Breast epithelium (tissue), 4 donors: ENCODE measurements around the gene CFAP46. TPM values are rescaled to one million over a fixed set of nuclear protein-coding genes. Genes with fewer than 3 reads are reported as not detected.
"Not testable (repeated sequence)": the region's sequence is repeated elsewhere in the genome, so short reads cannot be mapped to it uniquely, and the experiment has no call there.

Experiments
- DNase-seq, 2 donors: peaks; one replicate each; pipeline ENCODE4 v3.0.0-alpha.2; 2019; ENCODE audit warnings: low spot score in 2 of 2
- H3K27ac ChIP-seq, 2 donors: fragments of 200-600 bp; sonication (generic) in 1 of 2; one replicate each; pipeline ENCODE4 v1.5.1; 2016 to 2019; ENCODE audit warnings: mild to moderate bottlenecking in 1 of 2
- H3K27me3 ChIP-seq, 2 donors: fragments of 200-600 bp; sonication (generic) in 1 of 2; one replicate each; pipeline versions ENCODE4 v1.5.1 to v1.6.0; 2017 to 2019; ENCODE audit warnings: control low read depth in 1 of 2, mild to moderate bottlenecking in 1 of 2
- H3K36me3 ChIP-seq: fragments of 200-600 bp; one replicate; pipeline ENCODE4 v1.5.1; 2019
- H3K4me1 ChIP-seq, 2 donors: fragments of 200-600 bp; sonication (generic); one replicate each; pipeline ENCODE4 v1.5.1; 2016 to 2019; ENCODE audit warnings: control low read depth in 1 of 2
- H3K4me3 ChIP-seq, 3 donors: fragments of 200-600 bp; sonication (generic); 1 replicate in 2 of 3; 2 replicates in 1 of 3; pipeline ENCODE4 v1.5.1; 2016 to 2019; ENCODE audit warnings: mild to moderate bottlenecking in 3 of 3, moderate library complexity in 2 of 3
- H3K9me3 ChIP-seq, 2 donors: fragments of 200-600 bp; sonication (generic) in 1 of 2; one replicate each; pipeline ENCODE4 v1.5.1; 2016 to 2019; ENCODE audit warnings: control low read depth in 1 of 2
- CTCF ChIP-seq, 3 donors: fragments of 450-650 bp; IDR thresholded peaks; one replicate each; pipeline ENCODE4 v1.5.1; 2016 to 2017; ENCODE audit warnings: antibody characterized with exemption in 3 of 3, mild to moderate bottlenecking in 3 of 3, moderate library complexity in 3 of 3
- POLR2A ChIP-seq: fragments of 450-650 bp; IDR thresholded peaks from one replicate; pipeline ENCODE4 v1.6.1; 2016; ENCODE audit warnings: antibody characterized with exemption, mild to moderate bottlenecking, moderate library complexity
- POLR2AphosphoS5 ChIP-seq, 3 donors: sonication (generic); formaldehyde crosslinking; IDR thresholded peaks; one replicate each; pipeline ENCODE4 v1.6.1; 2017; ENCODE audit warnings: antibody characterized with exemption in 3 of 3
- intact Hi-C: fragments of 100-400 bp; cut with DNase I; formaldehyde crosslinking; loops from one replicate; pipeline ENCODE4 v1.15.1; 2023; ENCODE audit warnings: low total_unique reads
- total RNA-seq, 3 donors: library from RNA; depleted of rRNA; stranded (reverse); fragments of >200 nt; gene quantifications; one replicate each; pipeline ENCODE4 v1.1.0, GENCODE V29; 2016

CFAP46 gene
- total RNA-seq, 3 donors from 2014 or later = 0.16 to 0.73 (median 0.66) TPM

DNA sequence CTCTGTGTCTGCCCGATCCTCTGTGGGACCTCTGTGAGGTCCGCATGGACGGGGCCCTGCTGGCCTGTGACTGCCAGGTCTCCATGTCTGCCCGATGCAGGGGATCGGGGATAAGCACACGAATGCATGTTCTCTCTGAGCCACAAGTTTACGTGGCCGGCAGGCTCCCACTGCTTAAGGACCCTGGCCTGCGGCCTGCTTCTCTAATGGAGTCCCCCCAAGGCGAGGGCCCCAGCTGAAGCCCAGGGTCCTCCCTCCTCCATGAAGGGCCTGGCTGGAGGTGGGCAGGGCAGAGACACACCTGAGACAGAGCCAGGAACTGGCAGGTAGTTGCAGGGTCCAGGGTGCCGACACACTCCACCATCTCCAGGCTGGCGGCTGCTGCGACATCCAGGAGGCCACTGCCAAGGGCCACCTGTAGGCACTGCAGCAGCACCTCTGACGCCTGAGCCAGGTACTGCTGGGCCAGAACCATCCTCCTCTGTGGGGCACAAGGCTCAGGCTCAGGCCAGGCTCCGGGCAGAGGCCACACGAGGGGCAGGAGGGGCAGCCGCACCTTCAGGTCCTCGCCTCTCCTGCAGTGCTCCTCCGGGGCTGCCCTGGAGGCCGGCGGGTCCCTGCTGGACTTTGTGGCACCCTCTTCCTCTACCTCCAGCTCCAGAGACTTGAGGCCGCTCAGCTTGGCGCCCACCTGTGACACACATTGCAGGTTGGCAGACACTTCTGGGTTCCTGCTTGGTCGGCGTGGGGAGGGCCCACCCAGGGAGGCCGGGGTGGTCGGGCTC is 95.5 kb downstream of the CFAP46 start:
- Histone ChIP-seq H3K4me1 (no peaks in the 10 kb centered on the region), H3K4me3 (no peak overlapping the region), H3K36me3 (no peaks in the 10 kb centered on the region), H3K9me3 (peaks cover 14 to 16% of the 10 kb centered on the region in 2 donors), H3K27me3 (peaks cover 0 to 59% of the 10 kb centered on the region in 2 donors), H3K27ac (no peak overlapping the region)
- DNase-seq = no peak
- intact Hi-C loops = no loop called here
- TF ChIP-seq POLR2A (no peak), POLR2AphosphoS5 (IDR thresholded peaks at IDR 0.05) (no peak), CTCF (IDR thresholded peaks at IDR 0.05) (no peak)

DNA sequence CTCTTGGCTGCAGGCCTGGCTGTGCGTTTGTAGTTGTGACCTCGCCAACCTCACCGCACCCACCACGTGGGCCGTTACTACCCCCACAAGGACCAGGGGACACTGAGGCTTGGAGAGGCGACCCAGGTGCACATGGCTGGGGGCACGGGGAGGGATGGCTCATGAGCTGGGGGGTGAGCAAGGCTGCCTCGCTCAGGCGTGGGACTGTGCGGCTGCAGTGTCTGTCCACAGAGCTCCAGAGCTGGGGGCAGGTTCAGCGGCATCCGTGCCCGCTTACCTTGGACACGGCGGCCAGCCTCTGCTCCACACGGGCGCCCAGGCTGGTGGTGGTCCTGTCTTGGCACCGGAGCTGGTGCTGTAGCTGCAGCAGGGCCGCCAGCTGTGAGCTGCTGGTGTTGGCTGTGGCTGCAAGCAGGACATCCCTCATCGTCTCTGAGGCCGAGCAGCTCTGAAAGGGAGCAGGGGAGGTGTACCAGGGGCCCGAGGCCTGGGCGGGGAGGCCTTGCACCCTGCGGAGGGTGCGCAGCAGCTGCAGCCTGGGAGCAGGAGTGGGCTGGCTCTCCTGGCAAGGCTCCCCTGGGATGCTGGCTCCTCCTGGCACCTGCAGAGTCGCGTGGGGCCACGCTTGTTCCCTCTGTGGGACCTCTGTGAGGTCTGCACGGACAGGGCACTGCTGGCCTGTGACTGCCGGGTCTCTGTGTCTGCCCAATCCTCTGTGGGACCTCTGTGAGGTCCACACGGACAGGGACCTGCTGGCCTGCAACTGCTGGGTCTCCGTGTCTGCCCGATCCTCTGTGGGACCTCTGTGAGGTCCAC is 96.4 kb downstream of the CFAP46 start:
- no peaks in the 10 kb centered on the region for H3K4me1 ChIP-seq
- H3K4me3 ChIP-seq = no peak overlapping the region
- intact Hi-C loops = no loop called here
- H3K27me3 ChIP-seq = peaks cover 0 to 68% of the 10 kb centered on the region in 2 donors
- no peak for TF ChIP-seq POLR2AphosphoS5 (IDR thresholded peaks at IDR 0.05)
- no peak for TF ChIP-seq POLR2A
- TF ChIP-seq CTCF (IDR thresholded peaks at IDR 0.05) = no peak
- peak in 1 of 2 donors; percentile 33 for DNase-seq
- no peak overlapping the region for H3K27ac ChIP-seq
- peaks cover 19 to 21% of the 10 kb centered on the region in 2 donors for H3K9me3 ChIP-seq
- H3K36me3 ChIP-seq = no peaks in the 10 kb centered on the region

DNA sequence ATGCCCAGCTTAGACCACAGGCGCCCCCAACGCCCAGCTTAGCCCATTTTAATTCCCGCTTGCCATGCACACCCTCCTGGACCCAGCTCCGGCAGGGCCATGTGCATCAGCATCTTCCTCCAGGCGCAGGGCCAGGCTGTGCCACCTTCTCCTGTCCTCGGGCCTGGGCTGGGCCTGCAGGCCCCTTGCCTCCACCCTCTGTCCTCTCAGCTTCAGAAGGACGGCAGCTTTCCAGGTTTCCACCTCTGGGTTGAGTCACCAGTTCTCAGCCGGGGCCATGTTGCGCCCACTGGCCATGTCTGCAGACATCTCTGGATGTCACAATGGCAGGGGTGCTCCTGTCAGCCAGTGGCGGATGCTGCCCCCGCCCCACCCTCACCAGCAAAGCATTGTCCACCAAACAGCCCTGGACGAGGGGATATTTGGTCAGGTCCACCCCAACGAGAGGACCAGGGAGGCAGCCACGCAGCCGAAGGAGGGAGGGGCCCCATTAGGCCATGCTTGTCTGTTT is 97.3 kb downstream of the CFAP46 start:
- no peak overlapping the region for H3K27ac ChIP-seq
- TF ChIP-seq CTCF (IDR thresholded peaks at IDR 0.05) (no peak), POLR2A (no peak), POLR2AphosphoS5 (IDR thresholded peaks at IDR 0.05) (no peak)
- peaks cover 19 to 21% of the 10 kb centered on the region in 2 donors for H3K9me3 ChIP-seq
- intact Hi-C loops = no loop called here
- peaks cover 0 to 70% of the 10 kb centered on the region in 2 donors for H3K27me3 ChIP-seq
- peak in 1 of 2 donors; percentile 40 for DNase-seq
- no peaks in the 10 kb centered on the region for H3K36me3 ChIP-seq
- no peaks in the 10 kb centered on the region for H3K4me1 ChIP-seq
- H3K4me3 ChIP-seq = no peak overlapping the region

GRCh38 chr10:132844069-132844809 is 98.1 kb downstream of the CFAP46 start:
- no peaks in the 10 kb centered on the region for H3K36me3 ChIP-seq
- DNase-seq = peak in 1 of 2 donors; percentile 37
- no peak overlapping the region for H3K4me3 ChIP-seq
- no peaks in the 10 kb centered on the region for H3K4me1 ChIP-seq
- H3K27me3 ChIP-seq = peaks cover 0 to 67% of the 10 kb centered on the region in 2 donors
- intact Hi-C loops = no loop called here
- H3K27ac ChIP-seq = no peak overlapping the region
- TF ChIP-seq CTCF (IDR thresholded peaks at IDR 0.05) (no peak), POLR2A (no peak), POLR2AphosphoS5 (IDR thresholded peaks at IDR 0.05) (no peak)
- H3K9me3 ChIP-seq = peaks cover 19 to 21% of the 10 kb centered on the region in 2 donors

- H3K4me3 ChIP-seq, H3K27ac ChIP-seq, H3K4me1 ChIP-seq, H3K36me3 ChIP-seq, intact Hi-C loops: not testable (repeated sequence)
- peaks cover 0 to 64% of the 10 kb centered on the region in 2 donors for H3K27me3 ChIP-seq
- peak in 1 of 2 donors; percentile 33 for DNase-seq
- H3K9me3 ChIP-seq = peaks cover 19 to 21% of the 10 kb centered on the region in 2 donors
These were observed 99.1 kb downstream of the CFAP46 start for GRCh38 chr10:132843276-132843675.
